Keratinocyte (primary cell): Measurements from ENCODE around the gene TMEM147.

ENCODE experiments used
- EZH2 ChIP-seq: IDR thresholded peaks from one replicate; pipeline ENCODE4 v1.6.1; 2012; ENCODE audit warnings: inconsistent platforms, mild to moderate bottlenecking, low read length, moderate library complexity
- TF ChIP-seq, protein P1 (sequence below), 3 experiments: IDR thresholded peaks in 1 of 3; conservative IDR thresholded peaks in 1 of 3; optimal IDR thresholded peaks in 1 of 3; 2 replicates in 2 of 3; 3 replicates in 1 of 3; pipeline versions ENCODE3 to v1.5.1; 2011; ENCODE audit warnings: low read length in 3 of 3, mild to moderate bottlenecking in 3 of 3, moderate library complexity in 2 of 3, control low read depth in 1 of 3, inconsistent platforms in 1 of 3; ENCODE audit not compliant: insufficient read depth in 2 of 3; ENCODE audit errors: extremely low read depth in 1 of 3

GRCh38 chr19:35578707-35579106, 33.3 kb downstream of the TMEM147 start:
- TF ChIP-seq, protein P1, sequence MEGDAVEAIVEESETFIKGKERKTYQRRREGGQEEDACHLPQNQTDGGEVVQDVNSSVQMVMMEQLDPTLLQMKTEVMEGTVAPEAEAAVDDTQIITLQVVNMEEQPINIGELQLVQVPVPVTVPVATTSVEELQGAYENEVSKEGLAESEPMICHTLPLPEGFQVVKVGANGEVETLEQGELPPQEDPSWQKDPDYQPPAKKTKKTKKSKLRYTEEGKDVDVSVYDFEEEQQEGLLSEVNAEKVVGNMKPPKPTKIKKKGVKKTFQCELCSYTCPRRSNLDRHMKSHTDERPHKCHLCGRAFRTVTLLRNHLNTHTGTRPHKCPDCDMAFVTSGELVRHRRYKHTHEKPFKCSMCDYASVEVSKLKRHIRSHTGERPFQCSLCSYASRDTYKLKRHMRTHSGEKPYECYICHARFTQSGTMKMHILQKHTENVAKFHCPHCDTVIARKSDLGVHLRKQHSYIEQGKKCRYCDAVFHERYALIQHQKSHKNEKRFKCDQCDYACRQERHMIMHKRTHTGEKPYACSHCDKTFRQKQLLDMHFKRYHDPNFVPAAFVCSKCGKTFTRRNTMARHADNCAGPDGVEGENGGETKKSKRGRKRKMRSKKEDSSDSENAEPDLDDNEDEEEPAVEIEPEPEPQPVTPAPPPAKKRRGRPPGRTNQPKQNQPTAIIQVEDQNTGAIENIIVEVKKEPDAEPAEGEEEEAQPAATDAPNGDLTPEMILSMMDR (optimal IDR thresholded peaks at IDR 0.05 in 1 of 3, IDR thresholded peaks at IDR 0.05 in 1 of 3, conservative IDR thresholded peaks at IDR 0.05 in 1 of 3; ENCODE audit: extremely low read depth in 1 of 3, insufficient read depth in 2 of 3, low read length in 3 of 3): no peak
- TF ChIP-seq EZH2: no peak
